Glomerular endothelial cell (primary cell): Measurements from ENCODE around the gene CTDSP2. TPM values are rescaled to one million over a fixed set of nuclear protein-coding genes. Genes with fewer than 3 reads are reported as not detected.
"Not testable (repeated sequence)": the region's sequence is repeated elsewhere in the genome, so short reads cannot be mapped to it uniquely, and the experiment has no call there.

Experiments used
- DNase-seq: peaks from one replicate; pipeline ENCODE4 v3.0.0-alpha.2; 2011; ENCODE audit warnings: low read depth, low spot score; ENCODE audit errors: extremely low read depth
- total RNA-seq: library from RNA; depleted of rRNA; stranded (reverse); fragments of >200 nt; gene quantifications from 2 replicates; pipeline ENCODE4 v1.2.3, GENCODE V29; 2015

CTDSP2 gene
- total RNA-seq, 1 donor from 2014 or later: 106 TPM

GRCh38 chr12:57783861-57784260 is 62.7 kb downstream of the CTDSP2 start:
- no peak for DNase-seq

- no peak for DNase-seq
Measured at GRCh38 chr12:57783466-57783801, 63.1 kb downstream of the CTDSP2 start.

GRCh38 chr12:57782608-57783465 is 63.7 kb downstream of the CTDSP2 start, which contains the start of gene TSFM:
Gene TSFM (plus strand): TSS chr12:57782787. CDS start chr12:57782802, 15 bp downstream.
- peak; percentile 68 for DNase-seq

- no peak for DNase-seq
Measured at GRCh38 chr12:57782243-57782607, 64.3 kb downstream of the CTDSP2 start.

GRCh38 chr12:57781801-57782200 is 64.7 kb downstream of the CTDSP2 start:
- DNase-seq: no peak

- DNase-seq: no peak
Measured at GRCh38 chr12:57781244-57781643, 65.3 kb downstream of the CTDSP2 start.

GRCh38 chr12:57780284-57780897 is 66.1 kb downstream of the CTDSP2 start:
- no peak for DNase-seq

GRCh38 chr12:57779736-57780135 is 66.8 kb downstream of the CTDSP2 start:
- DNase-seq: no peak

- no peak for DNase-seq
Measured at GRCh38 chr12:57777911-57778310, 68.6 kb downstream of the CTDSP2 start.

GRCh38 chr12:57777367-57777766 is 69.2 kb downstream of the CTDSP2 start:
- no peak for DNase-seq

GRCh38 chr12:57776247-57776587 is 70.3 kb downstream of the CTDSP2 start:
- DNase-seq: no peak

- no peak for DNase-seq
Measured at GRCh38 chr12:57775563-57776246, 70.8 kb downstream of the CTDSP2 start.

- DNase-seq: no peak
Measured at GRCh38 chr12:57775044-57775443, 71.5 kb downstream of the CTDSP2 start.

GRCh38 chr12:57774634-57775033 is 71.9 kb downstream of the CTDSP2 start:
- not testable (repeated sequence) for DNase-seq

- DNase-seq: no peak
Measured at GRCh38 chr12:57772429-57773322, 73.9 kb downstream of the CTDSP2 start, which contains the start of gene EEF1AKMT3. Gene EEF1AKMT3 (plus strand): TSS chr12:57772614. CDS start chr12:57772725, 111 bp downstream.

- peak; percentile 77 for DNase-seq
Measured at GRCh38 chr12:57771873-57772428, 74.6 kb downstream of the CTDSP2 start, which contains the start of gene METTL1. Gene METTL1 (minus strand): TSS chr12:57772105. CDS start chr12:57772083, 22 bp downstream.

GRCh38 chr12:57771236-57771872 is 75.2 kb downstream of the CTDSP2 start:
- DNase-seq: no peak

GRCh38 chr12:57770734-57771133 is 75.8 kb downstream of the CTDSP2 start:
- DNase-seq: no peak
